GM04504 (cell line): Measurements from ENCODE around the gene RAB8A.
A peak's percentile ranks its signal among the peaks of the same experiment; 100 is the strongest.
"Not testable (repeated sequence)": the region's sequence is repeated elsewhere in the genome, so short reads cannot be mapped to it uniquely, and the experiment has no call there.

Source experiments
- DNase-seq: peaks from one replicate; pipeline ENCODE4 v3.0.0-alpha.2; 2012; ENCODE audit warnings: low read depth

Gene RAB8A

DNA sequence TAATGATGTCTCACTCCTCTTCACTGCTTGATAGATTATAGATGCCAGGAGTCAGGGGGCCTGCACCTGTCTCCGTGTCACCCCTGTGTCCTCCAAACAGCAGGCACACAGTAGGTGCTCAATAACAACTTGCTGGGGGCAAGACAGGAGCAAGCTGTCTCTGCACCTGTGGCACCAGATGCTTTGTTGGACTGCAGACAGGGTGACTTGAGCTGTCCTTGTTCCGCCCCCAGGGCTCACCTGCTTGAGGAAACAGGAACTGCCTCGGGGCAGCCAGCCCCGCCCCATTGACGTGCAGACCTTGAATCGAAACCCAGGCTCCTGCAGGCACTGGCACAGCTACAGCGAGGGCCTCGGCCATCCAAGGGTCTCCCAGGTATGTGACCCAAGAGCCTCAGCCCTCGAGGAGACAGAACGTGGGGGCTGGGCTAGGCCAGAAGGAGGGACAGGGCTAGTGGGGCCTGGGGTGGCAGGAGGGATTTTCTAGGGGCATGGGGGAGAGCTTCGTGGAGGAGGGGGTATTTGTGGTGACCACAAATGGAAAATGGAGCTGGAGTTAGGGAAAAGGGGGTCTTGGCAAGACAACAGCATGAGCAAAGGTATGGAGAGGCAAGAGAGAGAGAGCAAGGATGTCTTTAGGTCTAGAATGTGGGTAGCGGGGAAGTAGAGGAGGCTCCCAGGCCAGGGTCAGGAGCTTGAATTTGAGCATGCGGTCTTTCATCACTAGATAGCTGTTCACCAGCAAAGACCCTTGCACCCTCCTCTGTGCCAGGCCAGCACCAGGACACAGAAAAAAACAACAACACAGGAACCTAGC lies 31.9 kb downstream of the RAB8A start, which contains the start of gene HSH2D:
HSH2D (plus strand) TSS at position 287 of the 817 bp plus-strand sequence. CDS start 5,066 bp downstream, outside the sequence.
- no peak for DNase-seq

DNA sequence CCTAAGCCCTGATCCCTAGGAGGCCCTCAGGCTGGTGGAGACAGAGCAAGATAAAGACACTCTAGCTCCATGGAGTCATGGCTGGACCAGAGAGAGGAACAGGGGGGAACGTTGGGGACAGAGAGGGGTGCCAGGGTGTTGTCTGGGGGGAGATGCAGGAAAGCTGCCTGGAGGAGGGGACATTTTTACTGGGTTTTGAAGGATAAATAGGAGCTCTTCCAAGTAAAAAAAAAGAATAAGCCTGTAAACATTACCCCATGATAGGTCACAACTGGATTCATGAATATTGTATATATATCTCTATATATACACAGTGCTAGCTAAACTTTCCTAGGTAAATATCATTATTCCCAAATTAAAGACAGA lies 32.5 kb downstream of the RAB8A start:
- no peak for DNase-seq

DNA sequence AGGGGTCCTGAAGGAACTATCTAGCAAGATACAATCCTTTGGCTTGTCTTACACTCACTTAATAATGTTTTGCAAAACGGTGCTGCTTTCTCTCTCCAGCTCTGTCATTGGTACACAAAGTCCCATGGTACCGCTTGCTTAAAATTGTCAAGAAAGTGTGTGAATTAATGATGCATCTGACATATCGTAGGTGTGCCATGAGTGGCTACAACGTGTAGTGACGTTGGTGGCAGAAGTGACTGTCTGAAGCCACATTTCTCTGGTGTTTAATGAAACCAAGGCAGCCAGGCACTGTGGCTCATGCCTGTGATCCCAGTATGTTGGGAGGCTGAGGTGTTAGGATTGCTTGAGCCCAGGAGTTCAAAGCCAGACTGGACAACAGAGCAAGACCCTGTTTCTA lies 34.4 kb downstream of the RAB8A start:
- no peak for DNase-seq

- DNase-seq, result no peak
Measured at GRCh38 chr19:16148443-16149229, 36.9 kb downstream of the RAB8A start.

GRCh38 chr19:16153582-16154336 lies 42.1 kb downstream of the RAB8A start:
- DNase-seq, result no peak

- no peak for DNase-seq
Measured at GRCh38 chr19:16154557-16154956, 42.9 kb downstream of the RAB8A start.

GRCh38 chr19:16155128-16155527 lies 43.4 kb downstream of the RAB8A start:
- no peak for DNase-seq

- DNase-seq, result no peak
Measured at GRCh38 chr19:16156904-16157303, 45.2 kb downstream of the RAB8A start.

DNA sequence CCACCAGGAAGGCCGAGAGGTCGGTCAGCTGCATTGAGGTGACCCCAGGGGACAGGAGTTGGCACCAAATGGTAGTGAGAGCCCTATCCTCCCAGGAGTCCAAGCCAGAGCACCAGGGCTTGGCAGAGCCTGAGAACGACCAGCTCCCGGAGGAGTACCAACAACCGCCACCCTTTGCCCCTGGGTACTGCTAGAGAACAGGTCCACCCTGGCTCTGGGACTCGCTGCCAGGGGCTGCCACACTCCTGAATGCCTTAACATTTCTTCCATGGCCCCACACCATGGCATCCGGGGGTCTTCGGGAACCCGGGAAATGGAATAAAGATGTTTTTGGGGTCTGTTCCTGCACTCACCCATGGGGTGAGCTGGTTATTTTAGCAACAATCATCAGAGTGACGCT lies 45.9 kb downstream of the RAB8A start:
- no peak for DNase-seq

GRCh38 chr19:16159655-16160054 lies 48.0 kb downstream of the RAB8A start:
- no peak for DNase-seq

DNA sequence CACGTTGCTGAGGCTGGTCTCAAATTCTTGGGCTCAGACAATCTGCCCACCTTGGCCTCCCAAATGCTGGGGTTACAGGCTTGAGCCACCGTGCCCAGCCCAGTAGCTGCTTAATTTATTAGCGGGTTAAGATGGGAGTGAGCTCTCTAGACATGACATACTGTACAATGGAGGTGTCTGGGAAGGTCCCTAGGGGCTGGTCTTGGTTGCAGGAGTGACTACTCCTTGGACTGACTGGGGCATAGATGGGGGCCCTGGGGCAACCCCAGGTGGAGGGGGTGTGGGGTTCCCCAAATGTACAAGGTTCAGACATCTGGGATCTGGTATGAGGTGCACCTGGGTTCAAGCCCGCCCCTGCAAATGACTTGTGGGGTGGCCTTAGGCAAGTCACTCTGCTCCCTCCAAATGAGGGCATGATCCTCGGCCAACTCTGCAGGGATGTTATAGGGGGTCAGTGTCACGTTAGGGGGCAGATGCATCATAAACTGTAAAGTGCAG lies 48.8 kb downstream of the RAB8A start:
- no peak for DNase-seq

GRCh38 chr19:16160943-16161560 lies 49.4 kb downstream of the RAB8A start:
- DNase-seq, result peak; percentile 28

DNA sequence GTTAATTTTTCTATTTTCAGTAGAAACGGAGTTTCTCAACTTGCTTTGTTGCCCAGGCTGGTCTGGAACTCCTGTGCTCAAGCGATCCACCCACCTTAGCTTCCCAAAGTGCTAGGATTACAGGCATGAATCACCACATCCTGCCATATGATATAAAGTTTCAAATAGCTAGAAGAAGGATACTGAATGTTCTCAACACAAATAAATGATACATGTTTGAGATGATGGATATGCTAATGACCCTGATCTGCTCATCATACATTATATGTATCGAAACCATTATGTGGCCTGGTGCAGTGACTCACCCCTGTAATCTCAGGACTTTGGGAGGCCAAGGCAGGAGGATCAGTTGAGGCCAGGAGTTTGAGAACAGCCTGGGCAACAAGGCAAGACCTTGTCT lies 50.2 kb downstream of the RAB8A start:
- DNase-seq, result no peak

- DNase-seq, result no peak
Measured at GRCh38 chr19:16164222-16164890, 52.7 kb downstream of the RAB8A start.

GRCh38 chr19:16166417-16166816 lies 54.7 kb downstream of the RAB8A start:
- no peak for DNase-seq

- DNase-seq, result no peak
Measured at GRCh38 chr19:16167055-16167454, 55.4 kb downstream of the RAB8A start.

GRCh38 chr19:16168465-16169081 lies 56.9 kb downstream of the RAB8A start:
- no peak for DNase-seq

DNA sequence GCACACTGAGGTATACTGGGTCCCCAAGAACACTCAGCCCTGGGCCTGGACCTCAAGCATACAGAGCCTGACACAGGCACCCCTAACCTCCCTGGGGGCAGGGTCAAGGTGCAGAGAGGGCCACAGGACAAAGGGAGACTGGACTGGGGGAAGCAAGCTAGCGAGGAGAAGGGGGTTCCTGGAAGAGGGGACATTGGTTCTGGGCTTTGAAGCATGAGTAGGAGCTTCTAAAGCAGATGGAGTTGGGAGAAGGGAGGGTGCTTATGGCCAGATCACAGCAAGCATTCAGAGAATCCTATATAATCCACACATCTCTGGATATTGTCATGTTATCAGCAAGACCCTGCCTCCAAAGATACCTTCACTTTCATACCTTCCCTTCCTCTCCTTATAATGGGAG lies 58.4 kb downstream of the RAB8A start:
- no peak for DNase-seq

GRCh38 chr19:16175954-16176353 lies 64.3 kb downstream of the RAB8A start:
- DNase-seq, result no peak

- not testable (repeated sequence) for DNase-seq
Measured at GRCh38 chr19:16178866-16179265, 67.2 kb downstream of the RAB8A start.

- DNase-seq, result no peak
Measured at GRCh38 chr19:16180611-16181010, 68.9 kb downstream of the RAB8A start.
